ENCODE measurements around the gene ERN1.

Gene ERN1

DNA sequence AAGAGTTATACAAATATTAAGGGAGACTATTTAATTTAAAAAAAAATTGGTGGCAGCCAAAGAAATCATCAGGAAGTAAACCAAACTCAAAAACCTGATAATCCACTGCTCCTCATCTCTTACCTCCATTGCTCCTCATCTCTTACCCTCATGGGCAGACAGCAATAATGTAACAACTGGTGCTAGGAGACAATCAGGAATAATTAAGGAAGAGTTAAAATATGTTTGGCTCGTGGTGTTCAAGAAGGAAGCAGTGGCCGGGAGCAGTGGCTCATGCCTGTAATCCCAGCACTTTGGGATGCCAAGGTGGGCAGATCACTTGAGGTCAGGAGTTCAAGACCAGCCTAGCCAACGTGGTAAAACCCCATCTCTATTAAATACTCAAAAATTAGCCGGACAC, 18.1 kb downstream of the ERN1 start:
- no peak for DNase-seq (ENCODE audit: low spot score)
- no peak for TF ChIP-seq CTCF (IDR thresholded peaks at IDR 0.05; ENCODE audit: extremely low read depth, missing control alignments)

GRCh38 chr17:64110379-64111152, 19.4 kb downstream of the ERN1 start:
- TF ChIP-seq CTCF (IDR thresholded peaks at IDR 0.05; ENCODE audit: extremely low read depth, missing control alignments): no peak
- no peak for DNase-seq (ENCODE audit: low spot score)

DNA sequence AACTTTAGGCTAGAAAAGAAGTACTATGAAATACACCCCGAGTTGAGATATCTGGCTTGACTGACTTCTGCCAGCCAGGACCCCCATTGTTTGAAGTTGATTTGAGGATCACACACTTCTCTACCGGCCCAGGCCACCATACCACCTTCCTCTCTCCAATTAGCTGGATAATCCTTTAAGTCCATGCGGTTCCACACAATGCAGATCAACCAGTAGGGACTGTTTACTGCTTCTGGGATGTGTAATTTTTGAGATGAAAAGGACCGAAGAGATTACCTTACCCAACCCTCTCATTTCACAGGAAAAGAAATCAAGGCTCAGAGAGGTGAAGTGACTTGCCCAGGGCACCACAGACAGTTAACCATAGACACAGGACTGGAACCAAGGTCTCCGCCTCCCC, 20.5 kb downstream of the ERN1 start:
- no peak for TF ChIP-seq CTCF (IDR thresholded peaks at IDR 0.05; ENCODE audit: extremely low read depth, missing control alignments)

DNA sequence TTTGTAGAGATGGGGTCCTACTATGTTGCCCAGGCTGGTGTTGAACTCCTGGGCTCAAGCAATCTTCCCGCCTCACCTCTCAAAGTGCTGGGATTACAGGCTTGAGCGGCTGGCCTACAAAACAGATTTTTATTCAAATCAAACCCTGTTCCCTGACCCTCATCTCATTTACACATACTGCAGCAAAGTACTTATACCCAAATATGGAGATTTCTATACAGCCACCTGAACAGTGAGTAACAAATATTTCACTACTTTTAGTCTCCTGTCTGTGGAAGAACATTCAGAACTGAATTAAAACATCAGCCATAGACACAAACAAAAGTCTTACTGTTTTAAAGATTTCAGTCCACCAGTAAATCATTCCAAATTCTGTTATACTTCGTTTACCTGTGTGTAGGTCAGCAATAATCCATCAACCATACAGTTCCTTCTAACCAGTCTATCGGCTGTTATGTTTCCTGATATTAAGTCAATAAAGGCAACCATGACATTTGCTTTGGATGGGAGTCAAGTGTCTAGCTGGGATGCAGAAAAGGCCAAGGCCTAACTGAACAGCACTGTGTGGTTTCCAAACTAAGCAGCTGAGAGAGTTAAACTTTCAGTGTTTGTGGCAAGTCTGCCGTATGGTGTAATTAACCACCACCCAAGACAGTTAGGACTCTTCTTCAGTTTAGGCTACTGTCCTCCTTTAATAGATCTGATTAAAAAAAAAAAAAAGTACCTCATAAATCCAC, 22.3 kb downstream of the ERN1 start:
- no peak for DNase-seq (ENCODE audit: low spot score)
- TF ChIP-seq CTCF (IDR thresholded peaks at IDR 0.05; ENCODE audit: extremely low read depth, missing control alignments): no peak

More for the DNA sequence above, 20.5 kb downstream of the ERN1 start:
- no peak for DNase-seq (ENCODE audit: low spot score)

DNA sequence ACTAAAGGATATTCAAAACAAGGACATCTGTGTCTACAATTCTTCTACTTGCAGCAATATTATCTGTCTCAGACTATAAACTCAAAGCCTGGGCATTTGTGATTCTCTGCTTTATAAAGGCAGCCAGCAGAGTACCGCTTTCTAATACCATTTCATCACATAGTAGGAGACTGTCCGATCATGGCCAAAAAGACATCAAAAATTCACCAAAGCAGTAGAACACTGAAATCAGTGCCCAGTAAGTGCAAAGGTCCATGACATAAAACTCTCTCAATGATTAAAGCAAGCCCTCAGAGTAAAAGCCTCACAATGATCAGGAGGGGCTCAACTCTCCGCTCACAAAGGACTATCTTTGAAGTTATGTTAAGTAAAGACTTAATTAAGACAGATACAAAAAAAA, 23.0 kb downstream of the ERN1 start:
- DNase-seq (ENCODE audit: low spot score): no peak
- TF ChIP-seq CTCF (IDR thresholded peaks at IDR 0.05; ENCODE audit: extremely low read depth, missing control alignments): no peak

DNA sequence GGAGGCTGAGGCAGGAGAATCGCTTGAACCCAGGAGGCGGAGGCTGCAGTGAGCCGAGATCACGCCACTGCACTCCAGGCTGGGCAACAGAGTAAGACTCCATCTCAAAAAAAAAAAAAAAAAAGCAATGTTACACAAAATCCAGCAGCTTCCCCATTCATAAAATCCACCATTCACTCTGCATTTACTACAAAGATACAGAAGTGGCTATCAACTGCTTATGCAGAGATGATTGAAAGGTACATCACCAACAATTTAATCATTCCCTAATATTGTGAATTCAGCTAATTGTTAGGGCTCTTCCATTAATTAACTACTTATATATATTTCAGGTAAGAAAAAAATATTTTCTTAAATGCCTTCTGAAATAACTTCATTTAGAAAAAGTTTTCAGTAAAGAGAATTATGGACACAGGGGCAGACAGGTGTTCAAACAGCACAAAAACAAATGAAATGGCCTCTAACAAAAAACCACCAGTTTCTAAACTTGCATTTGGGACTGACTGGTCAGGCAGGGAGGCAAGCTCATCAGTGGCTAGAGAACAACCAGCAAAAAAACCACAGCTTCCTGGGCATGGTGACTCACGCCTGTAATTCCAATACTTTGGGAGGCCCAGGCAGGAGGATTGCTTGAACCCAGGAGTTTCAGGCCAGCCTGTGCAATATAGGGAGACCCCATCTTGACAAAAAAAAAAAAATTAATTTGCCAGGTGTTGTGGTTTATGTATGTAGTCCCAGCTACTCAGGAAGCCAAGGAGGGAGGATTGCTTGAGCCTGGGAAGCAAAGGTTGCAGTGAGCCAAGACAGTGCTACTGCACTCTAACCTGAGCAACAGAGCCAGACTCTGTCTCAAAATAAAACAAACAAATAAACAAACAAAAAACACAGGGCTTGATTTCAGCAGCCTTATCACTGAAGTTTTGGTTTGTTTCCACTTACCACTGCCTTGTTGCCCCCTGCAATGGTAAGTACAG, 26.3 kb downstream of the ERN1 start:
- TF ChIP-seq CTCF (IDR thresholded peaks at IDR 0.05; ENCODE audit: extremely low read depth, missing control alignments): no peak
- DNase-seq (ENCODE audit: low spot score): no peak
